Measurements from ENCODE around the gene GSG1L.

GSG1L gene

DNA sequence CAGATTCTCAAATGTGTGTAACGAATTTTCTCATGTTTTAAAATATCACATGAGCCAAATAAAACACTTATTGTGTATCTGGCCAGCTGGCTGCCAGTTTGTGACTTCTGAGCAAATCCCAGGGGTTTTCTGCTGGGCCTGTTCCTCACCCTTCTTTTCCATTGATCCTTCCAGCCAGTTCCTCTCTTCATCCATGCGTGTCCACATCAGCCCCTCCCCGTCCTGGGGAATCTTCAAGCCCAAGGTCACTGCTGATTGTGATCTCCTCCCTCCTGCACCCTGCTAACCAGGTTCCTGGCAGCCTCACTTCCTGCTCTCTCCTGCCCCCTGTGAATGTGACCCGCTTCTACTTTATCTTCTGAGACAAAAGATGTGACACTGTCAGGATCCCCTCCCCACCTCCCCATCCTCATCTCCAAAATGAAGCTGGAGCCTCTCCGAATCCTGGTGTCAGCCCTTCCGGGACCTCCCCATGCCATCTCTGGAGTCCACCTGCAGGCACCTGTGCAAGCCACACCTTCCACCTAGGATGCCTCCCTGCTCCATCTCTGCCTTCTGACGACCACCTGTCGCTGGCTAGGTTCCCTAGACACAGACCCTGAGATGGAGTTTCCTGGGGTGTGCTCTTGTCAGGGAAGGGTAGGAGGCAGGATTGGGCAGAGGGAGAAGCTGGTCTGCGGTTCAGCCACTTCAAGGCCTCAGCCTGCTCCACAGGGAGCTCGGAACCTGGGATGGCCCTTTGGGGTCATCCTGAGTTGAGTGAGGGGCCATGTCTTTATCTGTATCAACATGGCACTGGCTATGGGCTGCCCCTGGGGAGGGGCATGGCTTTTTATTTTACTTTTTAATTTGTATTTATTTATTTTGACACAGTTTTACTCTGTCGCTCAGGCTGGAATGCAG is 308.5 kb downstream of the GSG1L start:
- TF ChIP-seq, protein P1, sequence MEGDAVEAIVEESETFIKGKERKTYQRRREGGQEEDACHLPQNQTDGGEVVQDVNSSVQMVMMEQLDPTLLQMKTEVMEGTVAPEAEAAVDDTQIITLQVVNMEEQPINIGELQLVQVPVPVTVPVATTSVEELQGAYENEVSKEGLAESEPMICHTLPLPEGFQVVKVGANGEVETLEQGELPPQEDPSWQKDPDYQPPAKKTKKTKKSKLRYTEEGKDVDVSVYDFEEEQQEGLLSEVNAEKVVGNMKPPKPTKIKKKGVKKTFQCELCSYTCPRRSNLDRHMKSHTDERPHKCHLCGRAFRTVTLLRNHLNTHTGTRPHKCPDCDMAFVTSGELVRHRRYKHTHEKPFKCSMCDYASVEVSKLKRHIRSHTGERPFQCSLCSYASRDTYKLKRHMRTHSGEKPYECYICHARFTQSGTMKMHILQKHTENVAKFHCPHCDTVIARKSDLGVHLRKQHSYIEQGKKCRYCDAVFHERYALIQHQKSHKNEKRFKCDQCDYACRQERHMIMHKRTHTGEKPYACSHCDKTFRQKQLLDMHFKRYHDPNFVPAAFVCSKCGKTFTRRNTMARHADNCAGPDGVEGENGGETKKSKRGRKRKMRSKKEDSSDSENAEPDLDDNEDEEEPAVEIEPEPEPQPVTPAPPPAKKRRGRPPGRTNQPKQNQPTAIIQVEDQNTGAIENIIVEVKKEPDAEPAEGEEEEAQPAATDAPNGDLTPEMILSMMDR (IDR thresholded peaks at IDR 0.05; ENCODE audit: borderline replicate concordance, insufficient read depth, low read depth, low read length) = no peak
- H3K4me3 ChIP-seq (ENCODE audit: low read depth, low read length) = no peak overlapping the region

DNA sequence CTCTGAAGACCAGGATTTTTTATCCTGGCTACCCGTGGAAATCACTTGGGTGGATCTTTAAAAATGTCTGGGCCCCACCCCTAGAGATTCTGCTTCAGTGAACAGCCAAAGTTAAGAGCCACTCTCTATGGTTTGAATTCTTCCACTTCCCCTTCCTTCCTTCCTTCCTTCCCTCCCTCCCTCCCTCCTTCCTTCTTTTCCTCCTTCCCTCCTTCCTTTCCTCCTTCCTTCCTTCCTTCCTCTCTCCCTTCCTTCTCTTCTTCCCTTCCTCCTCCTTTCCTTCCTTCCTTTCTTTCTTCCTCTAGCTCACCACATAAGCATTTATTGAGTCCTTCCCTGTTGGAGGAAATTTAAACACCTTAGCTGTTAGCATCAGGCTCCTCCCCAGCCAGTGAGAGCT is 310.0 kb downstream of the GSG1L start:
- TF ChIP-seq, protein P1 (IDR thresholded peaks at IDR 0.05; ENCODE audit: borderline replicate concordance, insufficient read depth, low read depth, low read length) = no peak
- H3K4me3 ChIP-seq (ENCODE audit: low read depth, low read length) = no peak overlapping the region

DNA sequence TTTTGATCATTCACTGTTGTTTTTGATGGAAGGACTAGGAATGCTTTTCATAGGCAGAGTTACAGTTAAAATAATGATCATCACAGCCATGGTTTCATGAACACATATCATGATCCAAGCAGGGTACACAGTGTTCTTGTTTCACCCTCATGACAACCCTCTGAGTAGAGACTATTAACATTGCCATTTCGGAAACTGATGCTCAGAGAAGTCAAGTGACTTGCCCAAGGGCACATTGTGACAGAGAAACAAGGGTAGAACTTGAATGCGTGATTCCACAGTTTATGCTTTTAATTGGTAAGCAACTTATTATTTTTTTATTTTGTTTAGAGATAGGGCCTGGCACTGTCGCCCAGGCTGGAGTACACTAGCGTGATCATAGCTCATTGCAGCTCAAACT is 311.3 kb downstream of the GSG1L start:
- TF ChIP-seq, protein P1 (IDR thresholded peaks at IDR 0.05; ENCODE audit: borderline replicate concordance, insufficient read depth, low read depth, low read length) = no peak
- H3K4me3 ChIP-seq (ENCODE audit: low read depth, low read length) = no peak overlapping the region

DNA sequence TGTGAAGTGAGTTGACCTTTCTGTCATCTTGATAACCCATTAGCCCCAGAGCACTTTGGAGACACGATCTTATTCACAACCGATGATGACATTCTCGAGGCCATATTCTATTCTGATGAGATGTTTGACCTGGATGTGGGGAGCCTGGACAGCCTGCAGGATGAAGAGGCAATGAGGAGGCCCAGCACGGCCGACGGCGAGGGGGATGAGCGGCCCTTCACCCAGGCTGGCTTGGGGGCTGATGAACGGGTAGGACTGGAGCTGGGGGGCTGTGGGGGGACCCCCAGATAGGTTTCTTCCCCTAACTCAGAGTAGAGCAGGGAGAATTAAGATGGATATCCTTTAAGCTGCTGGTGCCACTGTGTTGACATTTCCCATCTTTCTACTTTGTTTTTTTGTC is 311.8 kb downstream of the GSG1L start:
- H3K4me3 ChIP-seq (ENCODE audit: low read depth, low read length) = no peak overlapping the region
- TF ChIP-seq, protein P1 (IDR thresholded peaks at IDR 0.05; ENCODE audit: borderline replicate concordance, insufficient read depth, low read depth, low read length) = no peak

DNA sequence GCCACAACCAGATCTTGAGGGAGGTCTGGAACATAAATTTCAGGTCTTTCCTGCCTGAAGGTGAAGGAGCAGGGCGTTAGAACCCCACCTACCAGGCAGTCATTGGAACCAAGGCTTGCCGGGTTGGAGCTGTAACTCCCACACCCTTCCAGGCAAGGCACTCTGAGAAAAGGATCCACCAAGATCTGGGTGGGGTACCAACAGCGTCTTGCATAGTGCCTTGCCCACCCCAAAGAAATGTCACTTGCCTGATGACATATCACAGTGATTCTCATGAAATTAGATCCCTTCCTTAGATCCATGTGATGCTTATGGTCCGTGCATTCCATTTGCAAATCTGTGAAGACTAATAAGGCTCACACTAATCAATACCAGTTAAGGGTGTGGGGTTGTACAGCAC is 312.3 kb downstream of the GSG1L start:
- TF ChIP-seq, protein P1 (IDR thresholded peaks at IDR 0.05; ENCODE audit: borderline replicate concordance, insufficient read depth, low read depth, low read length) = no peak
- H3K4me3 ChIP-seq (ENCODE audit: low read depth, low read length) = no peak overlapping the region

DNA sequence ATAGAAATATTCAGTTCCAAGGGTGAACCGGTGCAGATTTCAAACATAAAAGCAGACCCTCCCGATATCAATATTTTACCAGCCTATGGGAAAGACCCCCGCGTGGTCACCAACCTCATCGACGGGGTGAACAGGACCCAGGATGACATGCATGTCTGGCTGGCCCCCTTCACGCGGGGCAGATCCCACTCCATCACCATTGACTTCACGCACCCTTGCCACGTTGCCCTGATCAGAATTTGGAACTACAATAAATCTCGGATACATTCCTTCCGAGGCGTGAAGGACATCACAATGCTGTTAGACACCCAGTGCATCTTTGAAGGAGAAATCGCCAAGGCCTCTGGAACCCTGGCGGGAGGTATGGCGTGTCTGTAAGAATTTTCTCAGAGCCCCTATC is 313.6 kb downstream of the GSG1L start:
- TF ChIP-seq, protein P1 (IDR thresholded peaks at IDR 0.05; ENCODE audit: borderline replicate concordance, insufficient read depth, low read depth, low read length) = no peak
- no peak overlapping the region for H3K4me3 ChIP-seq (ENCODE audit: low read depth, low read length)

DNA sequence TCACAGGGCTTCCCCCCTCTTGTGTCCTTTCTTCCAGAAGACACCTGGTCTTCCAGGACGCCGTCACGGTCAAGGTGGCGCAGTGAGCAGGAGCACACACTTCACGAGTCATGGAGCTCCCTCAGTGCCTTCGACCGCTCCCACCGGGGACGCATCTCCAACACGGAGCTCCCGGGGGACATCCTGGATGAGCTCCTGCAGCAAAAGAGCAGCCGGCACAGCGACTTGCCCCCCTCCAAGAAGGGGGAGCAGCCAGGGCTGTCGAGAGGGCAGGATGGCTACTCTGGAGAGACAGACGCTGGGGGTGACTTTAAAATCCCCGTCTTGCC is 314.0 kb downstream of the GSG1L start:
- TF ChIP-seq, protein P1 (IDR thresholded peaks at IDR 0.05; ENCODE audit: borderline replicate concordance, insufficient read depth, low read depth, low read length) = no peak

More for the DNA sequence above, 314.0 kb downstream of the GSG1L start:
- H3K4me3 ChIP-seq (ENCODE audit: low read depth, low read length) = no peak overlapping the region
